Measurements from ENCODE around the gene XCL1.

XCL1 gene

GRCh38 chr1:168550971-168551370 lies 25.4 kb upstream of the XCL1 start:
- no peak for TF ChIP-seq CTCF (IDR thresholded peaks at IDR 0.05; ENCODE audit: borderline replicate concordance, insufficient read depth, low read depth, low read length)

GRCh38 chr1:168551688-168552087 lies 24.7 kb upstream of the XCL1 start:
- no peak overlapping the region for H3K4me3 ChIP-seq (ENCODE audit: low read depth, low read length)
- TF ChIP-seq CTCF (IDR thresholded peaks at IDR 0.05; ENCODE audit: borderline replicate concordance, insufficient read depth, low read depth, low read length) = no peak

More at GRCh38 chr1:168550971-168551370, 25.4 kb upstream of the XCL1 start:
- no peak overlapping the region for H3K4me3 ChIP-seq (ENCODE audit: low read depth, low read length)

GRCh38 chr1:168552961-168553360 lies 23.4 kb upstream of the XCL1 start:
- no peak overlapping the region for H3K4me3 ChIP-seq (ENCODE audit: low read depth, low read length)
- TF ChIP-seq CTCF (IDR thresholded peaks at IDR 0.05; ENCODE audit: borderline replicate concordance, insufficient read depth, low read depth, low read length) = no peak

- no peak for TF ChIP-seq CTCF (IDR thresholded peaks at IDR 0.05; ENCODE audit: borderline replicate concordance, insufficient read depth, low read depth, low read length)
- no peak overlapping the region for H3K4me3 ChIP-seq (ENCODE audit: low read depth, low read length)
These were observed 22.5 kb upstream of the XCL1 start for GRCh38 chr1:168553680-168554553.

GRCh38 chr1:168554603-168555483 lies 21.6 kb upstream of the XCL1 start:
- TF ChIP-seq CTCF (IDR thresholded peaks at IDR 0.05; ENCODE audit: borderline replicate concordance, insufficient read depth, low read depth, low read length) = no peak
- H3K4me3 ChIP-seq (ENCODE audit: low read depth, low read length) = no peak overlapping the region

- H3K4me3 ChIP-seq (ENCODE audit: low read depth, low read length) = no peak overlapping the region
- no peak for TF ChIP-seq CTCF (IDR thresholded peaks at IDR 0.05; ENCODE audit: borderline replicate concordance, insufficient read depth, low read depth, low read length)
These were observed 20.8 kb upstream of the XCL1 start for GRCh38 chr1:168555508-168556046.

Data from GM12875 (cell line).